ENCODE measurements around the gene MAML2. TPM values are rescaled to one million over a fixed set of nuclear protein-coding genes. Genes with fewer than 3 reads are reported as not detected.

Gene MAML2
- total RNA-seq, 1 experiment from 2014 or later, result 22.7 TPM

- no peaks in the 10 kb centered on the region for H3K9me3 Mint-ChIP-seq (ENCODE audit: low read depth, unreplicated experiment)
- peak overlapping the region; percentile 36 for H3K27ac Mint-ChIP-seq (ENCODE audit: unreplicated experiment)
- intact Hi-C loops (cut with micrococcal nuclease; ENCODE audit: unreplicated experiment), result no loop called here
- H3K27me3 Mint-ChIP-seq (ENCODE audit: unreplicated experiment), result no peaks in the 10 kb centered on the region
- peaks cover 25% of the 10 kb centered on the region for H3K4me1 Mint-ChIP-seq (ENCODE audit: low read depth, unreplicated experiment)
- no peak overlapping the region for H3K4me3 Mint-ChIP-seq (ENCODE audit: low read depth, unreplicated experiment)
- CTCF ChIA-PET, result interaction anchor here (0.6 kb wide), 1 partner anchor 215 kb away, joined by 4 read pairs; no protein-coding TSS in a partner anchor
- no peak for DNase-seq
- no TSS peak for BruUV-seq (replicated peaks)
- TF ChIP-seq CTCF (IDR thresholded peaks at IDR 0.05; ENCODE audit: unreplicated experiment), result no peak
- no peaks in the 10 kb centered on the region for H3K36me3 Mint-ChIP-seq (ENCODE audit: insufficient read depth, unreplicated experiment)
These were observed 208.4 kb downstream of the MAML2 start for GRCh38 chr11:96134602-96135001.

DNA sequence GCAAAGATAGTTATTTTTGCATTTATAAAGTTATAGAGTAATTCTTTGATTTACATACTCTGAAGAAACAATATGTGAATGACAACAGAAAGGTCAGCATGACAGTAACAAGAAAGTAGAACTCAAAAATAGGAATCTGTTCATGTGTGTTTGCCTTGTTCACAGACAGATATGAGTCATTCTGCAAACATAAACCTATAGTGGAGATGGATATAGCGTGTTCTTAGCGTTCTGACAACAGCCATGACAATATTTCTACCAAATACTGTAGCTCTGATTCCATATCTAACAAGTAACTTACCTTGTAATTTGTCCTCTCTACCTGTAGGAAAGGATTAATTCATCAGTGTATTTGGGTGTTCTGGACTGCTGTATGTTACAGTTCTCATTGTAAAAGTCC lies 210.6 kb downstream of the MAML2 start:
- Mint-ChIP-seq H3K4me1 (ENCODE audit: low read depth, unreplicated experiment) (peaks cover 21% of the 10 kb centered on the region), H3K9me3 (ENCODE audit: low read depth, unreplicated experiment) (no peaks in the 10 kb centered on the region), H3K4me3 (ENCODE audit: low read depth, unreplicated experiment) (no peak overlapping the region), H3K27ac (ENCODE audit: unreplicated experiment) (no peak overlapping the region), H3K27me3 (ENCODE audit: unreplicated experiment) (no peaks in the 10 kb centered on the region), H3K36me3 (ENCODE audit: insufficient read depth, unreplicated experiment) (no peaks in the 10 kb centered on the region)
- intact Hi-C loops (cut with micrococcal nuclease; ENCODE audit: unreplicated experiment), result no loop called here
- DNase-seq, result no peak
- TF ChIP-seq CTCF (IDR thresholded peaks at IDR 0.05; ENCODE audit: unreplicated experiment), result no peak
- no TSS peak for BruUV-seq (replicated peaks)
- CTCF ChIA-PET, result interaction anchor here (0.6 kb wide), 1 partner anchor 32 kb away, joined by 3 read pairs; no protein-coding TSS in a partner anchor

GRCh38 chr11:96130061-96130620 lies 212.9 kb downstream of the MAML2 start:
- no peak for TF ChIP-seq CTCF (IDR thresholded peaks at IDR 0.05; ENCODE audit: unreplicated experiment)
- Mint-ChIP-seq H3K27ac (ENCODE audit: unreplicated experiment) (no peak overlapping the region), H3K27me3 (ENCODE audit: unreplicated experiment) (no peaks in the 10 kb centered on the region), H3K4me1 (ENCODE audit: low read depth, unreplicated experiment) (peaks cover 10% of the 10 kb centered on the region), H3K36me3 (ENCODE audit: insufficient read depth, unreplicated experiment) (no peaks in the 10 kb centered on the region), H3K9me3 (ENCODE audit: low read depth, unreplicated experiment) (no peaks in the 10 kb centered on the region), H3K4me3 (ENCODE audit: low read depth, unreplicated experiment) (no peak overlapping the region)
- intact Hi-C loops (cut with micrococcal nuclease; ENCODE audit: unreplicated experiment), result no loop called here
- no peak for DNase-seq
- BruUV-seq (replicated peaks), result no TSS peak
- CTCF ChIA-PET, result no interaction called here

DNA sequence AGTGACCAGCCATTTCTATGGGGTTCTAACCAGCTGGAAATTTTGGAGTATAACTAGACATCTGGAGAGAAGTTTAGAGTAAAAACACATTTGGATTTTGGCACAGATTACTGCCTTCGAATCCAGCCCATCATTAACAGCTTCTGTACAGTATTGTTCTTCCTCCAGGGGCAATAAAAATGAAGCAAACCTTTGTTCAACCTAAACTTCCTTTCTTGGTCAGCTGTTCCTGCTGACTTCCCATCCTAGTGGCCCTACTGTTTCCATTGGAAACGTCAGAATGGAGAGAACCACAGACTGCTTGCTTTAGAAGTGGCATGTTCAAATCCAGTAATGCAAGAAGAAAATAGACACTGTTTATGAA lies 215.4 kb downstream of the MAML2 start:
- H3K27ac Mint-ChIP-seq (ENCODE audit: unreplicated experiment), result no peak overlapping the region
- H3K4me3 Mint-ChIP-seq (ENCODE audit: low read depth, unreplicated experiment), result no peak overlapping the region
- H3K9me3 Mint-ChIP-seq (ENCODE audit: low read depth, unreplicated experiment), result no peaks in the 10 kb centered on the region
- H3K36me3 Mint-ChIP-seq (ENCODE audit: insufficient read depth, unreplicated experiment), result no peaks in the 10 kb centered on the region
- intact Hi-C loops (cut with micrococcal nuclease; ENCODE audit: unreplicated experiment), result no loop called here
- no TSS peak for BruUV-seq (replicated peaks)
- CTCF ChIA-PET, result no interaction called here
- H3K27me3 Mint-ChIP-seq (ENCODE audit: unreplicated experiment), result no peaks in the 10 kb centered on the region
- H3K4me1 Mint-ChIP-seq (ENCODE audit: low read depth, unreplicated experiment), result peaks cover 5% of the 10 kb centered on the region
- no peak for DNase-seq
- TF ChIP-seq CTCF (IDR thresholded peaks at IDR 0.05; ENCODE audit: unreplicated experiment), result no peak

All from Calu3 (cell line).